Hindlimb muscle (tissue), 1 donor: ENCODE measurements around the gene PTPN21. TPM values are rescaled to one million over a fixed set of nuclear protein-coding genes. Genes with fewer than 3 reads are reported as not detected.

Experiments
- DNase-seq: peaks from one replicate; pipeline ENCODE4 v3.0.0-alpha.2; 2013
- polyA plus RNA-seq: library from polyadenylated mRNA; unstranded; fragments of 120-200 nt; gene quantifications from one replicate; pipeline ENCODE4 v1.2.1, GENCODE V29; 2013; ENCODE audit not compliant: insufficient read length

Gene PTPN21
- polyA plus RNA-seq, 1 donor, result 66.5 TPM

GRCh38 chr14:88463318-88463717 is 91.5 kb downstream of the PTPN21 start:
- DNase-seq, result no peak

- DNase-seq, result no peak
Measured at GRCh38 chr14:88454886-88455285, 99.9 kb downstream of the PTPN21 start.

- no peak for DNase-seq
Measured at GRCh38 chr14:88452231-88452630, 102.6 kb downstream of the PTPN21 start.

- DNase-seq, result no peak
Measured at GRCh38 chr14:88439088-88439487, 115.7 kb downstream of the PTPN21 start.

GRCh38 chr14:88437658-88438057 is 117.1 kb downstream of the PTPN21 start:
- no peak for DNase-seq

- DNase-seq, result no peak
Measured at GRCh38 chr14:88430976-88431375, 123.8 kb downstream of the PTPN21 start.

- no peak for DNase-seq
Measured at GRCh38 chr14:88426271-88426670, 128.5 kb downstream of the PTPN21 start.

- no peak for DNase-seq
Measured at GRCh38 chr14:88424573-88424972, 130.2 kb downstream of the PTPN21 start.

GRCh38 chr14:88422919-88423650 is 131.7 kb downstream of the PTPN21 start:
- no peak for DNase-seq

- DNase-seq, result no peak
Measured at GRCh38 chr14:88422047-88422446, 132.8 kb downstream of the PTPN21 start.

GRCh38 chr14:88421286-88421685 is 133.5 kb downstream of the PTPN21 start:
- DNase-seq, result no peak

- no peak for DNase-seq
Measured at GRCh38 chr14:88420187-88420586, 134.6 kb downstream of the PTPN21 start.

GRCh38 chr14:88417594-88417993 is 137.2 kb downstream of the PTPN21 start:
- no peak for DNase-seq

Other genes starting within 250 kb of the PTPN21 start
- 0.04 TPM for gene KCNK10, start 231.7 kb downstream of the PTPN21 start, polyA plus RNA-seq
- 13.7 TPM for gene SPATA7, start 169.3 kb downstream of the PTPN21 start, polyA plus RNA-seq
- gene ZC3H14, start 8.0 kb upstream of the PTPN21 start, polyA plus RNA-seq, result 36.6 TPM
- 0.59 TPM for gene EML5, start 237.9 kb upstream of the PTPN21 start, polyA plus RNA-seq